Bronchial epithelial cell (primary cell): Measurements from ENCODE around the gene CACTIN. TPM values are rescaled to one million over a fixed set of nuclear protein-coding genes. Genes with fewer than 3 reads are reported as not detected.
"Not testable (repeated sequence)": the region's sequence is repeated elsewhere in the genome, so short reads cannot be mapped to it uniquely, and the experiment has no call there.

Experiments used
- DNase-seq: peaks from one replicate; pipeline ENCODE4 v3.0.0-alpha.2; 2010; ENCODE audit warnings: low read depth
- FAIRE-seq: peaks from 2 replicates; lab custom pipeline; 2011; peaks lifted over from hg19 to GRCh38; lab: Jason Lieb, UNC
- H3K27me3 ChIP-seq: 2 replicates; pipeline ENCODE4 v1.5.1; 2011; ENCODE audit warnings: low read length; ENCODE audit not compliant: control insufficient read depth, insufficient read depth
- H3K36me3 ChIP-seq: 2 replicates; pipeline ENCODE4 v1.5.1; 2011; ENCODE audit warnings: low read length; ENCODE audit not compliant: control insufficient read depth, insufficient read depth
- H3K4me3 ChIP-seq: 2 replicates; pipeline ENCODE4 v1.5.1; 2011; ENCODE audit warnings: mild to moderate bottlenecking, low read depth, low read length, control low read depth
- CTCF ChIP-seq: IDR thresholded peaks from 2 replicates; pipeline ENCODE4 v1.5.1; 2011; ENCODE audit warnings: mild to moderate bottlenecking, moderate library complexity, low read length, control low read depth, inconsistent platforms; ENCODE audit not compliant: insufficient read depth, severe bottlenecking
- total RNA-seq: library from RNA; depleted of rRNA; stranded (reverse); fragments of >200 nt; gene quantifications from 2 replicates; pipeline ENCODE4 v1.2.1, GENCODE V29; 2014

The CACTIN gene
- total RNA-seq, 1 donor from 2014 or later = 30.3 TPM

GRCh38 chr19:3668331-3669081 is 41.9 kb upstream of the CACTIN start:
- Histone ChIP-seq H3K27me3 (no peaks in the 10 kb centered on the region), H3K36me3 (peaks cover 7% of the 10 kb centered on the region), H3K4me3 (no peak overlapping the region)
- no peak for TF ChIP-seq CTCF
- no peak for FAIRE-seq
- DNase-seq = no peak

GRCh38 chr19:3667766-3668165 is 41.2 kb upstream of the CACTIN start:
- H3K27me3 ChIP-seq = no peaks in the 10 kb centered on the region
- peaks cover 9% of the 10 kb centered on the region for H3K36me3 ChIP-seq
- no peak for TF ChIP-seq CTCF
- no peak for FAIRE-seq
- no peak overlapping the region for H3K4me3 ChIP-seq
- no peak for DNase-seq

GRCh38 chr19:3667037-3667638 is 40.5 kb upstream of the CACTIN start:
- no peak for TF ChIP-seq CTCF
- Histone ChIP-seq H3K36me3 (peaks cover 9% of the 10 kb centered on the region), H3K27me3 (no peaks in the 10 kb centered on the region), H3K4me3 (no peak overlapping the region)
- FAIRE-seq (no peak), DNase-seq (no peak)

- DNase-seq, H3K4me3 ChIP-seq, H3K36me3 ChIP-seq, H3K27me3 ChIP-seq: not testable (repeated sequence)
- peak; percentile 98 for FAIRE-seq
Measured at GRCh38 chr19:3666545-3666856, 39.9 kb upstream of the CACTIN start.

GRCh38 chr19:3665681-3666544 is 39.3 kb upstream of the CACTIN start:
- DNase-seq = no peak
- H3K4me3 ChIP-seq = no peak overlapping the region
- FAIRE-seq = no peak
- peaks cover 11% of the 10 kb centered on the region for H3K36me3 ChIP-seq
- H3K27me3 ChIP-seq = no peaks in the 10 kb centered on the region
- peak; percentile 85 for TF ChIP-seq CTCF
